ENCODE measurements around the gene TEF.

The TEF gene

DNA sequence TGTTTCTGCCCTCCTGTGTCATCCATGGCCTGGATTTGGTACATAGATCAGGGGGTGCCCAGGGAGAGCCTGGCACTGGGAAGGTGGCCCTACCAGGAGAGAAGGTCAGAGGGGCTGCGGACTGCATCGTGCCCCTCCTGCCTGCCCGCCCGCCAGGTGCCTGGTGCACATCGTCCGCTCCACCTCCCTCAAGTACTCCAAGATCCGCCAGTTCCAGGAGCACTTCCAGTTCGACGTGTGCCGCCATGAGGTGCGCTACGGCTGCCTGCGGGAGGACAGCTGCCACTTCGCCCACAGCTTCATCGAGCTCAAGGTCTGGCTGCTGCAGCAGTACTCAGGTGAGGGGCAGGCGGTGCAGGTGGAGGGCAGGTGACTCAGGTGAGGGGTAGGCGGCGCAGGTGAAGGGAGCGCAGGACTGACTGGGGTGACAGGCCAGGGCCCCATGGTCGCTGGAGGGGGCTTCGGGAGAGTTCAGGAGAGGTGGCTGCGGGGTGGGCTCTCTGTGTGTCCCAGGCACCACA lies 32.7 kb upstream of the TEF start:
- Histone ChIP-seq H3K4me3 (ENCODE audit: low read depth, low read length) (no peak overlapping the region), H3K27ac (no peak overlapping the region), H3K27me3 (replicated peaks) (no peaks in the 10 kb centered on the region), H3K36me3 (replicated peaks) (peaks cover 68% of the 10 kb centered on the region)
- TF ChIP-seq, protein P1, sequence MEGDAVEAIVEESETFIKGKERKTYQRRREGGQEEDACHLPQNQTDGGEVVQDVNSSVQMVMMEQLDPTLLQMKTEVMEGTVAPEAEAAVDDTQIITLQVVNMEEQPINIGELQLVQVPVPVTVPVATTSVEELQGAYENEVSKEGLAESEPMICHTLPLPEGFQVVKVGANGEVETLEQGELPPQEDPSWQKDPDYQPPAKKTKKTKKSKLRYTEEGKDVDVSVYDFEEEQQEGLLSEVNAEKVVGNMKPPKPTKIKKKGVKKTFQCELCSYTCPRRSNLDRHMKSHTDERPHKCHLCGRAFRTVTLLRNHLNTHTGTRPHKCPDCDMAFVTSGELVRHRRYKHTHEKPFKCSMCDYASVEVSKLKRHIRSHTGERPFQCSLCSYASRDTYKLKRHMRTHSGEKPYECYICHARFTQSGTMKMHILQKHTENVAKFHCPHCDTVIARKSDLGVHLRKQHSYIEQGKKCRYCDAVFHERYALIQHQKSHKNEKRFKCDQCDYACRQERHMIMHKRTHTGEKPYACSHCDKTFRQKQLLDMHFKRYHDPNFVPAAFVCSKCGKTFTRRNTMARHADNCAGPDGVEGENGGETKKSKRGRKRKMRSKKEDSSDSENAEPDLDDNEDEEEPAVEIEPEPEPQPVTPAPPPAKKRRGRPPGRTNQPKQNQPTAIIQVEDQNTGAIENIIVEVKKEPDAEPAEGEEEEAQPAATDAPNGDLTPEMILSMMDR (IDR thresholded peaks at IDR 0.05; ENCODE audit: low read depth, low read length, missing control alignments) = no peak
- in situ Hi-C loops (cut with HindIII; ENCODE audit: low pct_ligation_motif_present, low sequenced_read_pairs) = no loop called here
- no peak for DNase-seq

DNA sequence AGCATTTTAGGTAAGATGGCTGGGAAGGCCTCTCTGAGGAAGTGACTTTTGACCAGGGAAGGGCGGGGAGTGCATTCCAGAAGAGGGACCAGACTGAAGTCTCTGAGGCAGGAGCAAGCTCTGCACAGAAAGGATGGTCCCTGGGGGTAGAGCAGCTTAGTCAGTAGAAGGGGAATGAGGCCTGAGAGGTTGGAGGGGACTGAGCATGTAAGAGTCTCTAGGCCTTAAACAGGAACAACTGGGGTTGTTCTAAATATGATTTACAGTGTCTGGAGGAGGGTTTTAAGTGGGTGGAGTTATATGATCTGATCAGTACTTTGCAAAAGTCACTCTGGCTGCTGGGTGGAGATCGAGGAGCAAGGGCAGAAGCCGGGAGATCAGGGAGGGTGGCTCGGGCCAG lies 31.7 kb upstream of the TEF start:
- TF ChIP-seq, protein P1 (IDR thresholded peaks at IDR 0.05; ENCODE audit: low read depth, low read length, missing control alignments) = no peak
- in situ Hi-C loops (cut with HindIII; ENCODE audit: low pct_ligation_motif_present, low sequenced_read_pairs) = no loop called here
- no peaks in the 10 kb centered on the region for H3K27me3 ChIP-seq (replicated peaks)
- DNase-seq = peak; percentile 14
- peaks cover 66% of the 10 kb centered on the region for H3K36me3 ChIP-seq (replicated peaks)
- H3K27ac ChIP-seq = no peak overlapping the region
- H3K4me3 ChIP-seq (ENCODE audit: low read depth, low read length) = no peak overlapping the region

DNA sequence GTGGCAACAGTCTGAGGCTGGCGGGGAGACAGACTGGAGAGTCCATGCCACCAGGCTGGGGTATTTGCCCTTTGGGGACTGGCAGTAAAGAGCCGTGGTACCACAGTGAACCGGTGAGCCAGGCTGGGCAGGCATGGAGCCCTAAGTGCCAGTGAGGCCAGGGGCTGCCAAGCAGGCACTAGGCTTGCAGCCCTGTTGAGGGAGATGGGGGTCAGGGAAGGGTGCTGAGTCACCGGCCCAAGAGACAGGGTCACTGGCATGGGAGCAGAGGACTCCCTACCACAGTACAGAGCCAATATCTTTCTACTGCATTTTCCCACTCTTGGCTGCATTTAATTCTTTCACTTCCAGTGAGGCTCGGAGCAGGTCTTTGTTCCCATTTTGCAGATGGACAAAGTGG lies 30.7 kb upstream of the TEF start:
- H3K4me3 ChIP-seq (ENCODE audit: low read depth, low read length) = no peak overlapping the region
- no peak overlapping the region for H3K27ac ChIP-seq
- TF ChIP-seq, protein P1 (IDR thresholded peaks at IDR 0.05; ENCODE audit: low read depth, low read length, missing control alignments) = no peak
- no peaks in the 10 kb centered on the region for H3K27me3 ChIP-seq (replicated peaks)
- no peak for DNase-seq
- in situ Hi-C loops (cut with HindIII; ENCODE audit: low pct_ligation_motif_present, low sequenced_read_pairs) = no loop called here
- peaks cover 68% of the 10 kb centered on the region for H3K36me3 ChIP-seq (replicated peaks)

DNA sequence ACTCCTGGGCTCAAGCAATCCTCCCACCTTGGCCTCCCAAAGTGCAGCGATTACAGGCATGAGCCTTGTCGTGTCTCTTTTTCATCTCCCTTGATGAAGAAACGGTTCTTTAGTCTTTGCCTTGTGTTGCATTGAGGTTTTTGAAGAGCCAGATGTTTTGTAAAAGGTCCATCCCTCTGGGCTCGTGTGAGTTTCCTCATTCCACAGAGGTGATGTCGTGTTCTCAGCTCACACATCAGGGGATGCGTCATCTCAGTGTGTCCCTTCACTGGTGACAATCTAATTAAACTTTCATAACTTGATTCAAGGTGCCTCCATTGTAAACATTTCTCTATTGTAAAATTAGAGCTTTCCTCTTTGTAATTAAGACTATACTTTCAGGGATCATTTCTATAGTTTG lies 29.7 kb upstream of the TEF start:
- no peak overlapping the region for H3K27ac ChIP-seq
- no peaks in the 10 kb centered on the region for H3K27me3 ChIP-seq (replicated peaks)
- peaks cover 69% of the 10 kb centered on the region for H3K36me3 ChIP-seq (replicated peaks)
- in situ Hi-C loops (cut with HindIII; ENCODE audit: low pct_ligation_motif_present, low sequenced_read_pairs) = no loop called here
- DNase-seq = peak; percentile 55
- TF ChIP-seq, protein P1 (IDR thresholded peaks at IDR 0.05; ENCODE audit: low read depth, low read length, missing control alignments) = no peak
- H3K4me3 ChIP-seq (ENCODE audit: low read depth, low read length) = no peak overlapping the region

DNA sequence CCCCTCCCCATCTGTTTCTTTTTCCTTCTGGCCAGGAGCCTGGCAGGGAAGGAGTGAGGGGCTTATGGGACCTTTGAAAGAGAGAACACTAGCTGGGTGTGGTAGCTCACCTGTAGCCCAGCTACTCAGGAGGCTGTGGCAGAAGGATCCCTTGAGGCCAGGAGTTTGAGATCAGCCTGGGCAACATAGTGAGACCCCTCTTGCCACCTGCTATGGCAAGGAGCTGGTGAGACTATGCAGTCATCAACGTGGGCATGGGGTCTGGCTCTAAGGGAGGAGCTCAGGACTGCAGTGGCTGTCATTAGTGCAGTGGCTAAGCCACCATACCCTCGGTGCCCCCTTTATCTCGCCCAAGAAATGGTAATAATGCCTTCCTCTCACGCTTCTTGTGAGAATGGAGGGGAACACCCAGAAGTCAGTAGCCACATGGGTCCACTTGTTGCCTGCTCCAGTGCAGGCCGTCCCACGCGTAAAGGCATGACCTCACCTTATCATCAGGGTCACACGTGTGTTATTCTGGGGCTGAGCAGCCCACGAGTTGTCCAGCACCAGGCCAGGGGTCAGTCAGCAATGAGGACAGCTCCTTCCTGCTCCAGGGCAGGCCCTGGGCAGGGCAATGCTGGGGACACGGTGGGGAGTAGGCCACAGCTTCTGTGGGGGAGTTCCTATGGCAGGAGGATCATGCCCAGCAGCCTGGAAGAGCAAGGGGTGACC lies 27.7 kb upstream of the TEF start:
- TF ChIP-seq, protein P1 (IDR thresholded peaks at IDR 0.05; ENCODE audit: low read depth, low read length, missing control alignments) = no peak
- in situ Hi-C loops (cut with HindIII; ENCODE audit: low pct_ligation_motif_present, low sequenced_read_pairs) = no loop called here
- Histone ChIP-seq H3K27me3 (replicated peaks) (no peaks in the 10 kb centered on the region), H3K36me3 (replicated peaks) (peaks cover 68% of the 10 kb centered on the region), H3K4me3 (ENCODE audit: low read depth, low read length) (no peak overlapping the region), H3K27ac (no peak overlapping the region)
- DNase-seq = no peak

DNA sequence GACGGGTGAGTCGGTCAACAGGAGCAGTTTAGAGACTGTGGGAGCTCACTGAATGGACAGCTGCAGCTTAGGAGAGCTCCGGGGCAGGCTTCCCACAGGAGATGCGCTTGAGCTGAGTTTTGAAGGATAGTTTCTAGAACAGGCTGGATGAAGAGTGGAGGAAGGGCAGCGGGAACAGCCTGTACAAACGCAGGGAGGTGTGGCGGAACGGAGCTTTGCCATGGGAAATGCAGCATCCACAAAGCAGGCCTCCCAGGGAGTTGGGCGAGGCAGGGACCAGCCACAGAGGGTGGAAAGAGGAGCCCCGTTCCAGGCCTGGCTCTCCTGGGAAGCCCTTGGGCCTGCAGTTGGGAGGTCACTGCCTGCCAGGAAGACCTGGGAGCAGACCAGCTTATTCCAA lies 26.8 kb upstream of the TEF start:
- no peaks in the 10 kb centered on the region for H3K27me3 ChIP-seq (replicated peaks)
- in situ Hi-C loops (cut with HindIII; ENCODE audit: low pct_ligation_motif_present, low sequenced_read_pairs) = no loop called here
- no peak overlapping the region for H3K4me3 ChIP-seq (ENCODE audit: low read depth, low read length)
- H3K27ac ChIP-seq = no peak overlapping the region
- TF ChIP-seq, protein P1 (IDR thresholded peaks at IDR 0.05; ENCODE audit: low read depth, low read length, missing control alignments) = no peak
- DNase-seq = no peak
- peaks cover 64% of the 10 kb centered on the region for H3K36me3 ChIP-seq (replicated peaks)
